HEK293T (cell line): ENCODE data around the gene OR52L1.

ENCODE experiments used
- ARNT ChIP-seq: fragments of 450-650 bp; IDR thresholded peaks from 2 replicates; pipeline ENCODE4 v1.6.1; 2017; ENCODE audit warnings: mild to moderate bottlenecking
- BHLHE40 ChIP-seq: fragments of 450-650 bp; IDR thresholded peaks from 2 replicates; pipeline ENCODE4 v1.6.1; 2016; ENCODE audit warnings: mild to moderate bottlenecking, moderate library complexity, borderline replicate concordance
- CTBP1 ChIP-seq: fragments of 450-650 bp; IDR thresholded peaks from 2 replicates; pipeline ENCODE4 v1.6.1; 2016; ENCODE audit warnings: borderline replicate concordance
- FOXA1 ChIP-seq: fragments of 450-650 bp; IDR thresholded peaks from 2 replicates; pipeline ENCODE4 v1.6.1; 2016; ENCODE audit warnings: mild to moderate bottlenecking
- FOXK2 ChIP-seq: fragments of 450-650 bp; IDR thresholded peaks from 2 replicates; pipeline ENCODE4 v1.6.1; 2016; ENCODE audit warnings: mild to moderate bottlenecking
- FOXM1 ChIP-seq: fragments of 450-650 bp; IDR thresholded peaks from 2 replicates; pipeline ENCODE4 v1.6.1; 2017; ENCODE audit warnings: mild to moderate bottlenecking, borderline replicate concordance
- LEF1 ChIP-seq: fragments of 450-650 bp; IDR thresholded peaks from 2 replicates; pipeline ENCODE4 v1.6.1; 2017; ENCODE audit warnings: mild to moderate bottlenecking, borderline replicate concordance
- NFRKB ChIP-seq: fragments of 450-650 bp; IDR thresholded peaks from 2 replicates; pipeline ENCODE4 v1.6.1; 2016; ENCODE audit warnings: mild to moderate bottlenecking, moderate library complexity
- SP1 ChIP-seq: fragments of 450-650 bp; IDR thresholded peaks from 2 replicates; pipeline ENCODE4 v1.6.1; 2017
- SUZ12 ChIP-seq: fragments of 450-650 bp; IDR thresholded peaks from 2 replicates; pipeline ENCODE4 v1.6.1; 2016; ENCODE audit warnings: mild to moderate bottlenecking
- TARDBP ChIP-seq: fragments of 450-650 bp; IDR thresholded peaks from 2 replicates; pipeline ENCODE4 v1.6.1; 2016
- TF ChIP-seq, protein P1 (sequence below): fragments of 450-650 bp; IDR thresholded peaks from 2 replicates; pipeline ENCODE4 v1.6.1; 2016

- no peak for TF ChIP-seq FOXM1
- no peak for TF ChIP-seq SUZ12
- TF ChIP-seq FOXK2, result no peak
- TF ChIP-seq SP1, result no peak
- no peak for TF ChIP-seq FOXA1
- TF ChIP-seq NFRKB, result no peak
- no peak for TF ChIP-seq BHLHE40
- TF ChIP-seq CTBP1, result no peak
- TF ChIP-seq, protein P1, sequence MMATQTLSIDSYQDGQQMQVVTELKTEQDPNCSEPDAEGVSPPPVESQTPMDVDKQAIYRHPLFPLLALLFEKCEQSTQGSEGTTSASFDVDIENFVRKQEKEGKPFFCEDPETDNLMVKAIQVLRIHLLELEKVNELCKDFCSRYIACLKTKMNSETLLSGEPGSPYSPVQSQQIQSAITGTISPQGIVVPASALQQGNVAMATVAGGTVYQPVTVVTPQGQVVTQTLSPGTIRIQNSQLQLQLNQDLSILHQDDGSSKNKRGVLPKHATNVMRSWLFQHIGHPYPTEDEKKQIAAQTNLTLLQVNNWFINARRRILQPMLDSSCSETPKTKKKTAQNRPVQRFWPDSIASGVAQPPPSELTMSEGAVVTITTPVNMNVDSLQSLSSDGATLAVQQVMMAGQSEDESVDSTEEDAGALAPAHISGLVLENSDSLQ, result no peak
- no peak for TF ChIP-seq LEF1
- no peak for TF ChIP-seq ARNT
- TF ChIP-seq TARDBP, result no peak
Measured at GRCh38 chr11:5940748-5941147, 46.0 kb downstream of the OR52L1 start.
